HepG2 (cell line): ENCODE data around the gene CTNNA1. TPM values are rescaled to one million over a fixed set of nuclear protein-coding genes. Genes with fewer than 3 reads are reported as not detected.

Source experiments
- ATAC-seq: fragments of 200-7000 bp; cut with Tn5 transposase; 3 replicates; pipeline ENCODE4 v1.9.1; 2020; ENCODE audit warnings: mild to moderate bottlenecking, moderate library complexity
- BruUV-seq: library from RNA; stranded (reverse); fragments of 400-500 nt; replicated peaks from 2 replicates; lab custom pipeline; 2021; lab: Mats Ljungman, UMichigan
- CTCF ChIA-PET: fragments of 300-600 bp; formaldehyde crosslinking; extraction: SDS; loops from one replicate; lab custom pipeline; 2021; ENCODE audit warnings: low total read pairs, inconsistent platforms, low intra/inter-chr PET ratio; lab: Yijun Ruan, JAX
- POLR2A ChIA-PET: fragments of 350-600 bp; sonication (Branson Sonifier 250); formaldehyde crosslinking; loops from one replicate; lab custom pipeline; 2020; ENCODE audit warnings: antibody characterized with exemption, inconsistent platforms; lab: Yijun Ruan, JAX
- DNase-seq: peaks from one replicate; pipeline ENCODE4 v3.0.0-alpha.2; 2015; ENCODE audit warnings: low spot score
- FAIRE-seq: peaks from 3 replicates; lab custom pipeline; 2011; peaks lifted over from hg19 to GRCh38; lab: Jason Lieb, UNC
- H2AFZ ChIP-seq: one replicate; pipeline ENCODE4 v1.6.1; 2011; ENCODE audit warnings: low read length, inconsistent platforms
- H3K27ac ChIP-seq: fragments of 300-600 bp; 3 replicates; pipeline ENCODE4 v1.8.0; 2011; ENCODE audit warnings: mixed run types, mild to moderate bottlenecking, mixed read lengths, low read length, inconsistent platforms; ENCODE audit not compliant: insufficient read depth; ENCODE audit errors: extremely low read length
- H3K27me3 ChIP-seq, 2 experiments: fragments of 200-600 bp in 1 of 2; 2 replicates in 1 of 2; 3 replicates in 1 of 2; pipeline versions ENCODE4 v1.6.0 to v1.8.0; 2011; ENCODE audit warnings: low read length in 2 of 2, mild to moderate bottlenecking in 2 of 2, moderate library complexity in 2 of 2, inconsistent platforms in 1 of 2; ENCODE audit not compliant: insufficient read depth in 2 of 2, control insufficient read depth in 1 of 2
- H3K36me3 ChIP-seq, 2 experiments: fragments of 200-600 bp in 1 of 2; replicated peaks in 1 of 2; 2 replicates in 1 of 2; 3 replicates in 1 of 2; pipeline versions ENCODE4 v1.5.1 to v1.8.0; 2011; ENCODE audit warnings: low read length in 2 of 2, inconsistent platforms in 1 of 2; ENCODE audit not compliant: insufficient read depth in 2 of 2, control insufficient read depth in 1 of 2
- H3K4me1 ChIP-seq: 2 replicates; pipeline ENCODE4 v1.5.1; 2012; ENCODE audit warnings: low read length, inconsistent platforms; ENCODE audit not compliant: insufficient read depth
- H3K4me2 ChIP-seq: 2 replicates; pipeline ENCODE4 v1.6.0; 2011; ENCODE audit warnings: low read depth, low read length, inconsistent platforms
- H3K4me3 ChIP-seq, 3 experiments: fragments of 200-600 bp in 1 of 3; sonication (generic), shearing (Covaris generic) in 1 of 3; replicated peaks in 1 of 3; 2 replicates each; pipeline ENCODE4 v1.5.1; 2011 to 2016; ENCODE audit warnings: low read length in 3 of 3, inconsistent platforms in 2 of 3, low read depth in 2 of 3, mild to moderate bottlenecking in 2 of 3, control low read depth in 1 of 3, mixed read lengths in 1 of 3; ENCODE audit not compliant: insufficient read depth in 1 of 3
- H3K79me2 ChIP-seq: one replicate; pipeline ENCODE4 v1.6.1; 2011; ENCODE audit warnings: low read length, inconsistent platforms; ENCODE audit not compliant: insufficient read depth
- H3K9ac ChIP-seq: 2 replicates; pipeline ENCODE4 v1.6.0; 2011; ENCODE audit warnings: mild to moderate bottlenecking, low read depth, low read length, inconsistent platforms; ENCODE audit not compliant: insufficient read depth
- H3K9me3 ChIP-seq: 2 replicates; pipeline ENCODE4 v1.5.1; 2012; ENCODE audit warnings: mild to moderate bottlenecking, low read length
- H4K20me1 ChIP-seq: 2 replicates; pipeline ENCODE4 v1.6.0; 2011; ENCODE audit warnings: inconsistent platforms, mild to moderate bottlenecking, low read length, moderate library complexity; ENCODE audit not compliant: insufficient read depth
- ATM ChIP-seq: fragments of 450-650 bp; IDR thresholded peaks from 2 replicates; pipeline ENCODE4 v1.7.1; 2017; ENCODE audit warnings: mild to moderate bottlenecking, borderline replicate concordance
- ETV5 ChIP-seq: IDR thresholded peaks from 2 replicates; pipeline ENCODE4 v1.6.1; 2018; ENCODE audit warnings: missing biosample characterization, missing genetic modification reagents, inconsistent platforms, borderline replicate concordance
- HINFP ChIP-seq: sonication (generic); formaldehyde crosslinking; IDR thresholded peaks from 2 replicates; pipeline ENCODE4 v1.4.0; 2020; ENCODE audit warnings: low read depth, mild to moderate bottlenecking, missing genetic modification reagents
- MBD4 ChIP-seq: IDR thresholded peaks from 2 replicates; pipeline ENCODE4 v1.6.1; 2012; ENCODE audit warnings: low read length, inconsistent platforms, borderline replicate concordance
- PTBP1 ChIP-seq: fragments of 200-400 bp; formaldehyde crosslinking; IDR thresholded peaks from 2 replicates; pipeline ENCODE4 v1.6.1; 2018; ENCODE audit warnings: low read length, low read depth; ENCODE audit not compliant: poor library complexity, severe bottlenecking
- RAD21 ChIP-seq: fragments of 450-650 bp; formaldehyde crosslinking; IDR thresholded peaks from 2 replicates; pipeline ENCODE4 v1.5.0; 2020; ENCODE audit warnings: mild to moderate bottlenecking
- RBM39 ChIP-seq: fragments of 200-400 bp; formaldehyde crosslinking; IDR thresholded peaks from one replicate; pipeline ENCODE4 v1.6.1; 2018; ENCODE audit warnings: antibody characterized with exemption, mild to moderate bottlenecking, low read depth, low read length; ENCODE audit not compliant: poor library complexity, severe bottlenecking
- SAFB2 ChIP-seq: sonication (generic); formaldehyde crosslinking; IDR thresholded peaks from 2 replicates; pipeline ENCODE4 v1.5.1; 2020; ENCODE audit warnings: missing genetic modification reagents, low read depth, mild to moderate bottlenecking, borderline replicate concordance
- SMAD3 ChIP-seq: sonication (generic); formaldehyde crosslinking; IDR thresholded peaks from 2 replicates; pipeline ENCODE4 v1.4.0; 2020; ENCODE audit warnings: missing genetic modification reagents
- SMARCC2 ChIP-seq: fragments of 450-650 bp; IDR thresholded peaks from 2 replicates; pipeline ENCODE4 v1.6.1; 2017; ENCODE audit warnings: antibody characterized with exemption, mild to moderate bottlenecking
- ZBTB37 ChIP-seq: sonication (generic); formaldehyde crosslinking; IDR thresholded peaks from 2 replicates; pipeline ENCODE4 v1.4.0; 2020; ENCODE audit warnings: mild to moderate bottlenecking, missing genetic modification reagents
- ZNF253 ChIP-seq: sonication (generic); formaldehyde crosslinking; IDR thresholded peaks from 2 replicates; pipeline ENCODE4 v1.8.0; 2022; ENCODE audit warnings: mild to moderate bottlenecking, missing genetic modification reagents, borderline replicate concordance
- ZNF569 ChIP-seq: sonication (generic); formaldehyde crosslinking; IDR thresholded peaks from 2 replicates; pipeline ENCODE4 v1.5.0; 2020; ENCODE audit warnings: mild to moderate bottlenecking, missing genetic modification reagents, moderate library complexity, borderline replicate concordance
- ZNF576 ChIP-seq: sonication (generic); formaldehyde crosslinking; IDR thresholded peaks from 2 replicates; pipeline ENCODE4 v1.4.0; 2020; ENCODE audit warnings: mild to moderate bottlenecking, missing genetic modification reagents
- ZNF703 ChIP-seq: sonication (generic); formaldehyde crosslinking; IDR thresholded peaks from 2 replicates; pipeline ENCODE4 v1.5.1; 2020; ENCODE audit warnings: missing genetic modification reagents, mild to moderate bottlenecking, moderate library complexity, borderline replicate concordance
- WGBS: methylation state at CpG from one replicate; pipeline ENCODE4 v1.1.6; 2017; ENCODE audit warnings: low lambda C conversion rate; 5-methylcytosine and 5-hydroxymethylcytosine counted together
- in situ Hi-C: cut with HindIII; loops from 2 replicates; pipeline ENCODE4 v1.10.0; 2017; ENCODE audit warnings: low pct_unique_long_range_greater_than_20kb; ENCODE audit not compliant: extremely low pct_ligation_motif_present
- intact Hi-C: fragments of 100-400 bp; cut with micrococcal nuclease; formaldehyde crosslinking; loops from one replicate; pipeline ENCODE4 v1.10.0; 2022; ENCODE audit not compliant: unreplicated experiment
- polyA plus RNA-seq, 8 experiments: library from polyadenylated mRNA; depleted of rRNA in 3 of 8; stranded (reverse) in 7 of 8; unstranded in 1 of 8; fragments of >200 nt; fragmentation: Illumina TruSeq in 4 of 8; extraction: Trizol in 4 of 8; gene quantifications; 2 replicates each; pipeline versions ENCODE4 v1.2.1 to v1.2.3, GENCODE V29; 2011 to 2016; ENCODE audit warnings: low read depth in 4 of 8, missing spikeins in 1 of 8, mixed read lengths in 1 of 8; ENCODE audit not compliant: insufficient read depth in 1 of 8
- total RNA-seq, 5 experiments: library from RNA; depleted of rRNA; stranded (reverse); fragments of >200 nt; fragmentation: Illumina TruSeq; extraction: Trizol; gene quantifications; 2 replicates each; pipeline ENCODE4 v1.2.3, GENCODE V29; 2016; ENCODE audit warnings: low read depth in 1 of 5

CTNNA1 gene
- total and polyA plus RNA-seq, 2 of the 13 experiments (the other 11 are each of a cell fraction or from before 2014, with no cell fraction given): 66.8 to 162 TPM

- no peak for ATAC-seq
- CTCF ChIA-PET: no interaction called here
- H4K20me1 ChIP-seq: no peaks in the 10 kb centered on the region
Measured at GRCh38 chr5:138901716-138902115, 148.5 kb downstream of the CTNNA1 start.

More at GRCh38 chr5:138901716-138902115, 148.5 kb downstream of the CTNNA1 start:
- DNase-seq (no peak), FAIRE-seq (no peak)
- Histone ChIP-seq H3K4me3 (no peak overlapping the region), H3K4me1 (no peaks in the 10 kb centered on the region), H3K79me2 (no peaks in the 10 kb centered on the region), H3K4me2 (no peak overlapping the region), H3K27ac (no peak overlapping the region), H3K36me3 (peaks cover 17 to 60% of the 10 kb centered on the region in 2 experiments), H3K27me3 (no peaks in the 10 kb centered on the region), H3K9me3 (no peaks in the 10 kb centered on the region), H3K9ac (no peak overlapping the region), H2AFZ (no peak overlapping the region)
- in situ Hi-C loops (no loop called here), intact Hi-C loops (no loop called here)
- TF ChIP-seq ZNF576 (CRISPR knock-in tag) (no peak), RBM39 (no peak), ZNF253 (CRISPR knock-in tag) (no peak), SMAD3 (CRISPR knock-in tag) (no peak), ATM (no peak), ETV5 (no peak), PTBP1 (no peak), MBD4 (no peak), ZBTB37 (CRISPR knock-in tag) (no peak), ZNF569 (CRISPR knock-in tag) (no peak), ZNF703 (CRISPR knock-in tag) (no peak), HINFP (CRISPR knock-in tag) (no peak), SMARCC2 (no peak), SAFB2 (CRISPR knock-in tag) (no peak), RAD21 (no peak)
- BruUV-seq: no TSS peak
- POLR2A ChIA-PET: no interaction called here
- 100% methylated on average over 2 of the region's 2 CpGs for WGBS
